Brain pericyte (primary cell): ENCODE measurements around the gene EPHB1.

ENCODE experiments used
- DNase-seq: peaks from one replicate; pipeline ENCODE4 v3.0.0-alpha.2; 2012; ENCODE audit warnings: low read depth, low spot score

The EPHB1 gene

GRCh38 chr3:135249186-135249585 lies 454.1 kb downstream of the EPHB1 start:
- DNase-seq: no peak

- no peak for DNase-seq
Observed at GRCh38 chr3:135258916-135259315, 463.9 kb downstream of the EPHB1 start.

- no peak for DNase-seq
Observed at GRCh38 chr3:135260025-135260424, 465.0 kb downstream of the EPHB1 start.

GRCh38 chr3:135261214-135261775 lies 466.2 kb downstream of the EPHB1 start:
- no peak for DNase-seq

- no peak for DNase-seq
Observed at GRCh38 chr3:135261916-135262315, 466.9 kb downstream of the EPHB1 start.

- no peak for DNase-seq
Observed at GRCh38 chr3:135262441-135262840, 467.4 kb downstream of the EPHB1 start.

- DNase-seq: no peak
Observed at GRCh38 chr3:135263331-135263730, 468.3 kb downstream of the EPHB1 start.

- DNase-seq: no peak
Observed at GRCh38 chr3:135267487-135267886, 472.4 kb downstream of the EPHB1 start.

- no peak for DNase-seq
Observed at GRCh38 chr3:135268941-135269532, 474.0 kb downstream of the EPHB1 start.

- DNase-seq: no peak
Observed at GRCh38 chr3:135271177-135272025, 476.3 kb downstream of the EPHB1 start.

GRCh38 chr3:135272026-135272669 lies 477.1 kb downstream of the EPHB1 start:
- DNase-seq: no peak

GRCh38 chr3:135292162-135292561 lies 497.1 kb downstream of the EPHB1 start:
- DNase-seq: no peak

- DNase-seq: no peak
Observed at GRCh38 chr3:135301670-135302069, 506.6 kb downstream of the EPHB1 start.

- DNase-seq: no peak
Observed at GRCh38 chr3:135304378-135304777, 509.3 kb downstream of the EPHB1 start.
